ENCODE data around the gene LAMC2. TPM values are rescaled to one million over a fixed set of nuclear protein-coding genes. Genes with fewer than 3 reads are reported as not detected.

LAMC2 gene
- total RNA-seq, 4 donors from 2014 or later = 2.4 to 4.2 (median 2.8) TPM

DNA sequence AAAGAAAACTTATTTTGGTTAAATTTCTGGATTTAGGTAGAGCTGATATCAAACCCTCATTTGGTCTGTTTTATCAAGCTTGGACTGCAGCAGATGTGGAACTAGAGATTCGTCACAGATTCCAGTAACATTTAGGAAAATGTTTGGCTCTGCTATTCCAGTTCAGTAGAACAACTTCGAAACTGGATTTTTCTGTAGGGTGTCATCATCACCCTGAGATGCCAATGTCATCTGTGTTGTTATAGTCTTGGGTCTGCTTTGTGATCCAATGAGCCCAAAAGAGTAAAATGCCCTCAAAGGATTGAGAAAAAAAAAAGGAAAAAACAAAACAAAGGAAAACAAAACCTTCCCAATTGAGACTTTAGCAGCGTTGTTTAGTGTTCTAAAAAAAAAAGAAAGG, 55.4 kb downstream of the LAMC2 start:
- TF ChIP-seq, protein P1, sequence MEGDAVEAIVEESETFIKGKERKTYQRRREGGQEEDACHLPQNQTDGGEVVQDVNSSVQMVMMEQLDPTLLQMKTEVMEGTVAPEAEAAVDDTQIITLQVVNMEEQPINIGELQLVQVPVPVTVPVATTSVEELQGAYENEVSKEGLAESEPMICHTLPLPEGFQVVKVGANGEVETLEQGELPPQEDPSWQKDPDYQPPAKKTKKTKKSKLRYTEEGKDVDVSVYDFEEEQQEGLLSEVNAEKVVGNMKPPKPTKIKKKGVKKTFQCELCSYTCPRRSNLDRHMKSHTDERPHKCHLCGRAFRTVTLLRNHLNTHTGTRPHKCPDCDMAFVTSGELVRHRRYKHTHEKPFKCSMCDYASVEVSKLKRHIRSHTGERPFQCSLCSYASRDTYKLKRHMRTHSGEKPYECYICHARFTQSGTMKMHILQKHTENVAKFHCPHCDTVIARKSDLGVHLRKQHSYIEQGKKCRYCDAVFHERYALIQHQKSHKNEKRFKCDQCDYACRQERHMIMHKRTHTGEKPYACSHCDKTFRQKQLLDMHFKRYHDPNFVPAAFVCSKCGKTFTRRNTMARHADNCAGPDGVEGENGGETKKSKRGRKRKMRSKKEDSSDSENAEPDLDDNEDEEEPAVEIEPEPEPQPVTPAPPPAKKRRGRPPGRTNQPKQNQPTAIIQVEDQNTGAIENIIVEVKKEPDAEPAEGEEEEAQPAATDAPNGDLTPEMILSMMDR (IDR thresholded peaks at IDR 0.05; ENCODE audit: low read depth) = no peak

DNA sequence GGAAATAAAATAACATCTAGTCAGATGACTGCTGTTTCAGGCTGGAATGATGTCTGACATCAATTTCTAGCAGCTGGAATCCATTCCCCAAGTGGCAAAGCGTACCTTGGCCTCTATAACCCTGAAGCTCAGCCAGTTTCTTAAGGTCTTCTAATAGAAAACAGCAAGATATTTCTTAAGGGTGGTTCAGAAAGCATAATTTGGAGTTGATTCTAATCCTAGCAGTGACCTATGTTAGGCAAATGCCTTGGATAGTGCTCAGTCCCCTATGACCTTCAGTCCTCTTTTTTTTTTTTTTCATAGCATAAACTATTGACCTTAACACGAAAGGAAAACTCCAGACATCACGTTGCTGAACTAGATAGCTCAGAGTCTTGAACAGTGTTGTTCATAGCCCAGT, 56.5 kb downstream of the LAMC2 start:
- TF ChIP-seq, protein P1 (IDR thresholded peaks at IDR 0.05; ENCODE audit: low read depth) = no peak

DNA sequence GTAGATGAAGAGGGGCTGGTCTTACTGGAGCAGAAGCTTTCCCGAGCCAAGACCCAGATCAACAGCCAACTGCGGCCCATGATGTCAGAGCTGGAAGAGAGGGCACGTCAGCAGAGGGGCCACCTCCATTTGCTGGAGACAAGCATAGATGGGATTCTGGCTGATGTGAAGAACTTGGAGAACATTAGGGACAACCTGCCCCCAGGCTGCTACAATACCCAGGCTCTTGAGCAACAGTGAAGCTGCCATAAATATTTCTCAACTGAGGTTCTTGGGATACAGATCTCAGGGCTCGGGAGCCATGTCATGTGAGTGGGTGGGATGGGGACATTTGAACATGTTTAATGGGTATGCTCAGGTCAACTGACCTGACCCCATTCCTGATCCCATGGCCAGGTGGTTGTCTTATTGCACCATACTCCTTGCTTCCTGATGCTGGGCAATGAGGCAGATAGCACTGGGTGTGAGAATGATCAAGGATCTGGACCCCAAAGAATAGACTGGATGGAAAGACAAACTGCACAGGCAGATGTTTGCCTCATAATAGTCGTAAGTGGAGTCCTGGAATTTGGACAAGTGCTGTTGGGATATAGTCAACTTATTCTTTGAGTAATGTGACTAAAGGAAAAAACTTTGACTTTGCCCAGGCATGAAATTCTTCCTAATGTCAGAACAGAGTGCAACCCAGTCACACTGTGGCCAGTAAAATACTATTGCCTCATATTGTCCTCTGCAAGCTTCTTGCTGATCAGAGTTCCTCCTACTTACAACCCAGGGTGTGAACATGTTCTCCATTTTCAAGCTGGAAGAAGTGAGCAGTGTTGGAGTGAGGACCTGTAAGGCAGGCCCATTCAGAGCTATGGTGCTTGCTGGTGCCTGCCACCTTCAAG, 57.3 kb downstream of the LAMC2 start:
- TF ChIP-seq, protein P1 (IDR thresholded peaks at IDR 0.05; ENCODE audit: low read depth) = no peak

DNA sequence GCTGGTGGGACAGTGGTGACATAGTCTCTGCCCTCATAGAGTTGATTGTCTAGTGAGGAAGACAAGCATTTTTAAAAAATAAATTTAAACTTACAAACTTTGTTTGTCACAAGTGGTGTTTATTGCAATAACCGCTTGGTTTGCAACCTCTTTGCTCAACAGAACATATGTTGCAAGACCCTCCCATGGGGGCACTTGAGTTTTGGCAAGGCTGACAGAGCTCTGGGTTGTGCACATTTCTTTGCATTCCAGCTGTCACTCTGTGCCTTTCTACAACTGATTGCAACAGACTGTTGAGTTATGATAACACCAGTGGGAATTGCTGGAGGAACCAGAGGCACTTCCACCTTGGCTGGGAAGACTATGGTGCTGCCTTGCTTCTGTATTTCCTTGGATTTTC, 58.4 kb downstream of the LAMC2 start:
- TF ChIP-seq, protein P1 (IDR thresholded peaks at IDR 0.05; ENCODE audit: low read depth) = no peak

GRCh38 chr1:183245357-183245756, 59.3 kb downstream of the LAMC2 start:
- TF ChIP-seq, protein P1 (IDR thresholded peaks at IDR 0.05; ENCODE audit: low read depth) = no peak

DNA sequence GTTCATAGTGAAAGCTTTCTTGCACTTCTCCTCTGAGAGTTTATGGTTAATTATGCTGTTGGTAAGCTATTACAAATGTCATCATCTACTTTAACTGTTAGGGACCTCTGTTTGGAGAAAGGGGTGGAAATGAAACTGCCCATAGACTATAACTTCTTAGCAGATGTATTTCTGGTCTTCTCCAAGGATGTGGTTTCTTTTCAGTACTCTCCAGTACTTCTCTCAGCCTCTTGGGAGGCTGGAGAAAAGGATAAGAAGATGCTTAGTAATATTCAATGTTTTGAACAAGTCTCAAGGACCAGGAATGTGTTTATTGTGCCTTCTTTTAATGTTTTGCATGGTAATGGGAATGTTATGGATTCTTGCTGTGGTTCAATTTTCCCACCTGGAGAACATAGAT, 60.4 kb downstream of the LAMC2 start:
- TF ChIP-seq, protein P1 (IDR thresholded peaks at IDR 0.05; ENCODE audit: low read depth) = no peak

GRCh38 chr1:183247066-183247465, 61.0 kb downstream of the LAMC2 start:
- TF ChIP-seq, protein P1 (IDR thresholded peaks at IDR 0.05; ENCODE audit: low read depth) = no peak

Measured in subcutaneous adipose tissue (tissue), 4 donors.